CD1c-positive myeloid dendritic cell (primary cell): ENCODE data around the gene PTPN14.

Source experiments
- DNase-seq: peaks from one replicate; pipeline ENCODE4 v3.0.0-alpha.2; 2016; ENCODE audit errors: extremely low spot score

Gene PTPN14

GRCh38 chr1:214306269-214306668 is 245.1 kb downstream of the PTPN14 start:
- no peak for DNase-seq

- no peak for DNase-seq
These were observed 246.1 kb downstream of the PTPN14 start for GRCh38 chr1:214305164-214305751.

GRCh38 chr1:214303141-214303930 is 248.1 kb downstream of the PTPN14 start:
- no peak for DNase-seq

GRCh38 chr1:214301526-214301925 is 249.9 kb downstream of the PTPN14 start:
- no peak for DNase-seq

- DNase-seq = no peak
These were observed 251.1 kb downstream of the PTPN14 start for GRCh38 chr1:214300149-214300780.
